ENCODE results near the gene EML4. TPM values are rescaled to one million over a fixed set of nuclear protein-coding genes. Genes with fewer than 3 reads are reported as not detected.

The EML4 gene
- polyA plus RNA-seq, 1 of the 3 experiments (the other 2 are of a cell fraction), result 35.0 TPM

DNA sequence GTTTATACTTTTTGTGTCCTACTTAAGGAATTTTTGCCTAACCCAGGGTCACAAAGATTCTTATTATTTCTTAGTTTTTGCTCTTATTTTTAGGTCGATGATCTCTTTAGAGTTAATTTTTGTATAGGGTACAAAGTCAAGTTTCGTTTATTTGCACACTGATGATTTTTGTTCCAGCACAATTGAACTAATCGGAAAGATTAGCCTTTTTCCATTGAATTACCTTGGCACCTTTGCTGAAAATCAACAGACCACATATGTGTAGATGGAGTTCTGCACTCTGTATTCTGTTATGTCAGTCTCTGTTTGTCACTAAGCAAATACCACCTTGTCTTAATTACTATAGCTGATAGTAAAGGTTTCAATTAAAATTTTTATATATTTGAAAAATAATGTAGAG lies 18.7 kb downstream of the EML4 start:
- no peak overlapping the region for H2AFZ ChIP-seq (ENCODE audit: low read depth)
- H3K27me3 ChIP-seq (ENCODE audit: insufficient read depth), result no peaks in the 10 kb centered on the region
- peaks cover 14% of the 10 kb centered on the region for H3F3A ChIP-seq (replicated peaks; ENCODE audit: insufficient read depth)
- peaks cover 14 to 17% of the 10 kb centered on the region in 2 experiments; a peak in 3 of 4 replicates for H3K4me1 ChIP-seq (ENCODE audit: control insufficient read depth in 1 of 2, insufficient read depth in 2 of 2, low read depth in 1 of 2, low read length in 1 of 2)
- H3K4me3 ChIP-seq (ENCODE audit: low read depth in 2 of 2, low read length in 1 of 2), result no peak overlapping the region
- H3K9me2 ChIP-seq, result no peaks in the 10 kb centered on the region
- 91% methylated on average over 3 of the region's 3 CpGs for WGBS (ENCODE audit: low lambda C conversion rate)
- POLR2A ChIA-PET, result no interaction called here
- H3K9me3 ChIP-seq, result no peaks in the 10 kb centered on the region
- H4K20me1 ChIP-seq (ENCODE audit: insufficient read depth), result peaks cover 7% of the 10 kb centered on the region; the same call in 1 of the 2 replicates
- DNase-seq, result no peak
- no peak overlapping the region for H3K27ac ChIP-seq (ENCODE audit: low read depth in 2 of 2, low read length in 1 of 2)
- no peak overlapping the region for H3K9ac ChIP-seq
- no peak for TF ChIP-seq RCOR1 (IDR thresholded peaks at IDR 0.05; ENCODE audit: low read length)
- peaks cover 91% of the 10 kb centered on the region for H3K79me2 ChIP-seq (ENCODE audit: insufficient read depth)
- no peak overlapping the region for H3K4me2 ChIP-seq
- CTCF ChIA-PET, result interaction anchor here (0.9 kb wide), 1 partner anchor 334 kb away, joined by 4 read pairs; no protein-coding TSS in a partner anchor
- H3K36me3 ChIP-seq (replicated peaks in 1 of 2; ENCODE audit: control insufficient read depth in 1 of 2, insufficient read depth in 2 of 2, low read length in 1 of 2), result peaks cover 0 to 3% of the 10 kb centered on the region in 2 experiments

DNA sequence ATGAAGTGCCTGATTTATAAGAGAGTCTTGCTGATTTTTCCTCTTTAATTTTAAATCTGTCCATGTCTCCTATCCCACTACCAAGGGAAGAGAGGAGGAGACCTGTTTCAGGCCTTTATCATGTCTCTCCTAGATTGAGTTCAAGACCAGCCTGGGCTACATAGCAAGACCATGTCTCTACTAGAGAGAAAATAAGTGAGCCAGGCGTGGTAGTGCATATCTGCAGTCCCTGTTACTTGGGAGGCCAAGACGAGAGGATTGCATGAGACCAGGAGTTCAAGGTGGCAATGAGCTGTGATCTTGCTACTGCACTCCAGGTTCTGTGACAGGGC lies 20.0 kb downstream of the EML4 start:
- H3K4me2 ChIP-seq, result no peak overlapping the region
- peaks cover 93% of the 10 kb centered on the region for H3K79me2 ChIP-seq (ENCODE audit: insufficient read depth)
- peaks cover 16% of the 10 kb centered on the region for H4K20me1 ChIP-seq (ENCODE audit: insufficient read depth)
- no peaks in the 10 kb centered on the region for H3K27me3 ChIP-seq (ENCODE audit: insufficient read depth)
- H3K27ac ChIP-seq (ENCODE audit: low read depth in 2 of 2, low read length in 1 of 2), result no peak overlapping the region
- H3K4me1 ChIP-seq (ENCODE audit: control insufficient read depth in 1 of 2, insufficient read depth in 2 of 2, low read depth in 1 of 2, low read length in 1 of 2), result peaks cover 14 to 24% of the 10 kb centered on the region in 2 experiments; a peak in 3 of 4 replicates
- H3K9me2 ChIP-seq, result no peaks in the 10 kb centered on the region
- DNase-seq, result no peak
- POLR2A ChIA-PET, result no interaction called here
- no peaks in the 10 kb centered on the region for H3K9me3 ChIP-seq
- H3K4me3 ChIP-seq (ENCODE audit: low read depth in 2 of 2, low read length in 1 of 2), result no peak overlapping the region
- no peak overlapping the region for H2AFZ ChIP-seq (ENCODE audit: low read depth)
- CTCF ChIA-PET, result interaction anchor here (0.6 to 2.0 kb wide), 2 partner anchors 84 to 336 kb away, joined by 3 to 6 read pairs; no protein-coding TSS in a partner anchor
- H3F3A ChIP-seq (replicated peaks; ENCODE audit: insufficient read depth), result peaks cover 14% of the 10 kb centered on the region
- H3K36me3 ChIP-seq (replicated peaks in 1 of 2; ENCODE audit: control insufficient read depth in 1 of 2, insufficient read depth in 2 of 2, low read length in 1 of 2), result peaks cover 0 to 3% of the 10 kb centered on the region in 2 experiments
- TF ChIP-seq, protein P1, sequence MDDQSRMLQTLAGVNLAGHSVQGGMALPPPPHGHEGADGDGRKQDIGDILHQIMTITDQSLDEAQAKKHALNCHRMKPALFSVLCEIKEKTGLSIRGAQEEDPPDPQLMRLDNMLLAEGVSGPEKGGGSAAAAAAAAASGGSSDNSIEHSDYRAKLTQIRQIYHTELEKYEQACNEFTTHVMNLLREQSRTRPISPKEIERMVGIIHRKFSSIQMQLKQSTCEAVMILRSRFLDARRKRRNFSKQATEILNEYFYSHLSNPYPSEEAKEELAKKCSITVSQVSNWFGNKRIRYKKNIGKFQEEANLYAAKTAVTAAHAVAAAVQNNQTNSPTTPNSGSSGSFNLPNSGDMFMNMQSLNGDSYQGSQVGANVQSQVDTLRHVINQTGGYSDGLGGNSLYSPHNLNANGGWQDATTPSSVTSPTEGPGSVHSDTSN (IDR thresholded peaks at IDR 0.05), result no peak
- TF ChIP-seq RAD21 (IDR thresholded peaks at IDR 0.05; ENCODE audit: low read length) (no peak), RFX5 (IDR thresholded peaks at IDR 0.05; ENCODE audit: low read length) (no peak), ELF1 (IDR thresholded peaks at IDR 0.05) (no peak), EZH2phosphoT487 (IDR thresholded peaks at IDR 0.05; ENCODE audit: borderline replicate concordance, low read depth) (no peak), SMC3 (IDR thresholded peaks at IDR 0.05; ENCODE audit: low read depth, low read length) (no peak), MXI1 (IDR thresholded peaks at IDR 0.05; ENCODE audit: low read depth, low read length) (no peak), TAF1 (IDR thresholded peaks at IDR 0.05; ENCODE audit: borderline replicate concordance, low read depth, low read length) (no peak), FOXJ3 (CRISPR knock-in tag; IDR thresholded peaks at IDR 0.05) (no peak), NFIC (IDR thresholded peaks at IDR 0.05; ENCODE audit: borderline replicate concordance) (no peak), IRF3 (IDR thresholded peaks at IDR 0.05; ENCODE audit: low read depth, low read length) (no peak), NRF1 (IDR thresholded peaks at IDR 0.05; ENCODE audit: low read depth, low read length) (no peak), CHD2 (IDR thresholded peaks at IDR 0.05; ENCODE audit: low read length, partially characterized antibody) (no peak), RCOR1 (IDR thresholded peaks at IDR 0.05; ENCODE audit: low read length) (no peak), TCF12 (IDR thresholded peaks at IDR 0.05) (no peak)
- H3K9ac ChIP-seq, result no peak overlapping the region
- 86% methylated on average over 2 of the region's 2 CpGs for WGBS (ENCODE audit: low lambda C conversion rate)

Data from SK-N-SH (cell line).